Activated CD8-positive, alpha-beta T cell treated with anti-CD3 and anti-CD28 coated beads for 36 hours (primary cell): Measurements from ENCODE around the gene HACE1. TPM values are rescaled to one million over a fixed set of nuclear protein-coding genes. Genes with fewer than 3 reads are reported as not detected.
"Not testable (repeated sequence)": the region's sequence is repeated elsewhere in the genome, so short reads cannot be mapped to it uniquely, and the experiment has no call there.

ENCODE experiments used
- ATAC-seq: fragments of 200-7000 bp; cut with Tn5 transposase; one replicate; pipeline ENCODE4 v1.10.0; 2021; ENCODE audit warnings: mild to moderate bottlenecking, moderate library complexity
- CTCF ChIA-PET: fragments of 350-600 bp; sonication (Branson Sonifier 250); formaldehyde crosslinking; loops from one replicate; lab custom pipeline; 2021; ENCODE audit warnings: antibody characterized with exemption; lab: Charles Lee
- POLR2A ChIA-PET: fragments of 350-600 bp; sonication (Branson Sonifier 250); formaldehyde crosslinking; loops from one replicate; lab custom pipeline; 2021; ENCODE audit warnings: antibody characterized with exemption; lab: Charles Lee
- DNase-seq: peaks from one replicate; pipeline ENCODE4 v3.0.0-alpha.2; 2020
- H3K27ac Mint-ChIP-seq: one replicate; pipeline ENCODE4 v1.8.0; 2021; ENCODE audit warnings: mild to moderate bottlenecking, mixed read lengths
- H3K27me3 Mint-ChIP-seq: one replicate; pipeline ENCODE4 v1.8.0; 2021; ENCODE audit warnings: mixed read lengths
- H3K36me3 Mint-ChIP-seq: one replicate; pipeline ENCODE4 v1.8.0; 2021; ENCODE audit warnings: low read depth, mixed read lengths
- H3K4me1 Mint-ChIP-seq: one replicate; pipeline ENCODE4 v1.8.0; 2021; ENCODE audit warnings: low read depth, mixed read lengths
- H3K4me3 Mint-ChIP-seq: one replicate; pipeline ENCODE4 v1.8.0; 2021; ENCODE audit warnings: mild to moderate bottlenecking, moderate library complexity, mixed read lengths
- H3K9me3 Mint-ChIP-seq: one replicate; pipeline ENCODE4 v1.8.0; 2021; ENCODE audit warnings: mixed read lengths
- CTCF ChIP-seq: fragments of 200-600 bp; IDR thresholded peaks from one replicate; pipeline ENCODE4 v1.8.0; 2022; ENCODE audit warnings: antibody characterized with exemption, mild to moderate bottlenecking
- intact Hi-C: fragments of 100-400 bp; cut with micrococcal nuclease; formaldehyde crosslinking; loops from one replicate; pipeline ENCODE4 v1.10.0; 2022
- total RNA-seq, 2 experiments: library from RNA; stranded (reverse); gene quantifications; one replicate each; pipeline ENCODE4 v1.2.3, GENCODE V29; 2021

Gene HACE1
- total RNA-seq, 2 experiments from 2014 or later = 14.5 to 17.5 TPM

- POLR2A ChIA-PET = no interaction called here
- H3K9me3 Mint-ChIP-seq = peaks cover 3% of the 10 kb centered on the region
These were observed 31.2 kb downstream of the HACE1 start for GRCh38 chr6:104828478-104828877.

GRCh38 chr6:104820820-104821219 is 38.9 kb downstream of the HACE1 start:
- POLR2A ChIA-PET, H3K27ac Mint-ChIP-seq, DNase-seq, H3K4me3 Mint-ChIP-seq, intact Hi-C loops, H3K27me3 Mint-ChIP-seq, CTCF ChIA-PET, ATAC-seq, H3K9me3 Mint-ChIP-seq, H3K4me1 Mint-ChIP-seq: not testable (repeated sequence)
- peaks cover 28% of the 10 kb centered on the region for H3K36me3 Mint-ChIP-seq

More at GRCh38 chr6:104828478-104828877, 31.2 kb downstream of the HACE1 start:
- DNase-seq = no peak
- no peak for ATAC-seq
- Mint-ChIP-seq H3K27me3 (no peaks in the 10 kb centered on the region), H3K36me3 (peaks cover 17% of the 10 kb centered on the region), H3K4me3 (no peak overlapping the region), H3K4me1 (peaks cover 2% of the 10 kb centered on the region), H3K27ac (no peak overlapping the region)
- no peak for TF ChIP-seq CTCF
- CTCF ChIA-PET = interaction anchor here (0.7 kb wide), 1 partner anchor 35 kb away, joined by 3 read pairs; no protein-coding TSS in a partner anchor
- intact Hi-C loops = no loop called here

- Mint-ChIP-seq H3K4me1 (no peaks in the 10 kb centered on the region), H3K27me3 (no peaks in the 10 kb centered on the region), H3K27ac (no peak overlapping the region), H3K36me3 (peaks cover 29% of the 10 kb centered on the region), H3K4me3 (no peak overlapping the region), H3K9me3 (peaks cover 4% of the 10 kb centered on the region)
- ChIA-PET POLR2A (no interaction called here), CTCF (no interaction called here)
- ATAC-seq = no peak
- DNase-seq = no peak
- intact Hi-C loops = no loop called here
- no peak for TF ChIP-seq CTCF
These were observed 43.6 kb downstream of the HACE1 start for GRCh38 chr6:104816125-104816524.

- Mint-ChIP-seq H3K27ac (no peak overlapping the region), H3K27me3 (no peaks in the 10 kb centered on the region), H3K4me3 (no peak overlapping the region), H3K4me1 (no peaks in the 10 kb centered on the region), H3K9me3 (peaks cover 4% of the 10 kb centered on the region), H3K36me3 (peaks cover 22% of the 10 kb centered on the region)
- intact Hi-C loops = no loop called here
- ATAC-seq = no peak
- POLR2A ChIA-PET = no interaction called here
- DNase-seq = no peak
- no peak for TF ChIP-seq CTCF
- CTCF ChIA-PET = no interaction called here
These were observed 45.0 kb downstream of the HACE1 start for GRCh38 chr6:104814743-104815142.

- no peak overlapping the region for H3K4me3 Mint-ChIP-seq
- ATAC-seq = no peak
- no peaks in the 10 kb centered on the region for H3K4me1 Mint-ChIP-seq
- DNase-seq = no peak
- POLR2A ChIA-PET = no interaction called here
- intact Hi-C loops = no loop called here
- H3K36me3 Mint-ChIP-seq = peaks cover 20% of the 10 kb centered on the region
- no peak for TF ChIP-seq CTCF
- H3K27me3 Mint-ChIP-seq = no peaks in the 10 kb centered on the region
- H3K9me3 Mint-ChIP-seq = peaks cover 4% of the 10 kb centered on the region
- CTCF ChIA-PET = no interaction called here
- H3K27ac Mint-ChIP-seq = no peak overlapping the region
These were observed 46.2 kb downstream of the HACE1 start for GRCh38 chr6:104813552-104813951.

GRCh38 chr6:104809116-104809515 is 50.6 kb downstream of the HACE1 start:
- DNase-seq (no peak), ATAC-seq (no peak)
- H3K27me3 Mint-ChIP-seq = no peaks in the 10 kb centered on the region
- H3K4me1 Mint-ChIP-seq = no peaks in the 10 kb centered on the region
- H3K27ac Mint-ChIP-seq = no peak overlapping the region
- no peak for TF ChIP-seq CTCF
- intact Hi-C loops = no loop called here
- H3K9me3 Mint-ChIP-seq = peaks cover 5% of the 10 kb centered on the region
- H3K4me3 Mint-ChIP-seq = no peak overlapping the region
- peaks cover 23% of the 10 kb centered on the region for H3K36me3 Mint-ChIP-seq
- ChIA-PET POLR2A (interaction anchor here (0.6 kb wide), 1 partner anchor 373 kb away, joined by 3 read pairs; no protein-coding TSS in a partner anchor), CTCF (no interaction called here)

- POLR2A ChIA-PET, ATAC-seq: not testable (repeated sequence)
- H3K36me3 Mint-ChIP-seq = peaks cover 42% of the 10 kb centered on the region
These were observed 54.4 kb downstream of the HACE1 start for GRCh38 chr6:104805335-104805734.

More at GRCh38 chr6:104805335-104805734, 54.4 kb downstream of the HACE1 start:
- DNase-seq, H3K9me3 Mint-ChIP-seq, CTCF ChIA-PET, H3K27me3 Mint-ChIP-seq, intact Hi-C loops, H3K4me3 Mint-ChIP-seq, H3K4me1 Mint-ChIP-seq, H3K27ac Mint-ChIP-seq: not testable (repeated sequence)
